Cardiac muscle cell (in vitro differentiated cells and primary cell): ENCODE measurements around the gene ADAMTS14. TPM values are rescaled to one million over a fixed set of nuclear protein-coding genes. Genes with fewer than 3 reads are reported as not detected.
A peak's percentile ranks its signal among the peaks of the same experiment; 100 is the strongest.

Experiments
- DNase-seq, 2 donors: peaks; one replicate each; pipeline versions ENCODE4 v3.0.0 to v3.0.0-alpha.2; 2010 to 2017; ENCODE audit warnings: low read depth in 1 of 2, low spot score in 1 of 2
- H3K27ac ChIP-seq: fragments of 200-600 bp; sonication (generic); 2 replicates; pipeline ENCODE4 v1.5.1; 2016
- H3K27me3 ChIP-seq: fragments of 200-600 bp; sonication (generic); 2 replicates; pipeline ENCODE4 v1.6.0; 2016; ENCODE audit warnings: control low read depth
- H3K36me3 ChIP-seq: fragments of 200-600 bp; sonication (generic); 2 replicates; pipeline ENCODE4 v1.5.1; 2016; ENCODE audit warnings: control low read depth
- H3K4me1 ChIP-seq: fragments of 200-600 bp; sonication (generic); 2 replicates; pipeline ENCODE4 v1.8.1; 2017; ENCODE audit warnings: low read depth, mild to moderate bottlenecking, mixed run types
- H3K4me3 ChIP-seq: fragments of 200-600 bp; sonication (generic); 2 replicates; pipeline ENCODE4 v1.5.1; 2016; ENCODE audit warnings: mild to moderate bottlenecking
- H3K9me3 ChIP-seq: fragments of 200-600 bp; sonication (generic); 2 replicates; pipeline ENCODE4 v1.5.1; 2017; ENCODE audit warnings: low read depth, mild to moderate bottlenecking, control low read depth
- polyA plus RNA-seq: library from polyadenylated mRNA; unstranded; fragments of >200 nt; fragmentation: Nextera tagmentation; extraction: Ambion mirVana; gene quantifications from 2 replicates; pipeline ENCODE4 v1.2.1, GENCODE V29; 2016
- total RNA-seq: library from RNA; depleted of rRNA; stranded (reverse); fragments of >200 nt; gene quantifications from 2 replicates; pipeline ENCODE4 v1.2.3, GENCODE V29; 2016
- TF ChIP-seq, protein P1 (sequence below): IDR thresholded peaks from 2 replicates; pipeline ENCODE4 v1.5.1; 2012; ENCODE audit warnings: low read depth, mild to moderate bottlenecking, low read length

ADAMTS14 gene
- total and polyA plus RNA-seq, 2 experiments from 2014 or later: 1.2 to 1.9 TPM

- H3K27me3 ChIP-seq: no peaks in the 10 kb centered on the region
- no peak overlapping the region for H3K4me3 ChIP-seq
- DNase-seq: peak in 1 of 2 donors; percentile 95
- H3K9me3 ChIP-seq: no peaks in the 10 kb centered on the region
- H3K36me3 ChIP-seq: no peaks in the 10 kb centered on the region
- H3K27ac ChIP-seq: no peak overlapping the region
- H3K4me1 ChIP-seq: peaks cover 6% of the 10 kb centered on the region
- TF ChIP-seq, protein P1, sequence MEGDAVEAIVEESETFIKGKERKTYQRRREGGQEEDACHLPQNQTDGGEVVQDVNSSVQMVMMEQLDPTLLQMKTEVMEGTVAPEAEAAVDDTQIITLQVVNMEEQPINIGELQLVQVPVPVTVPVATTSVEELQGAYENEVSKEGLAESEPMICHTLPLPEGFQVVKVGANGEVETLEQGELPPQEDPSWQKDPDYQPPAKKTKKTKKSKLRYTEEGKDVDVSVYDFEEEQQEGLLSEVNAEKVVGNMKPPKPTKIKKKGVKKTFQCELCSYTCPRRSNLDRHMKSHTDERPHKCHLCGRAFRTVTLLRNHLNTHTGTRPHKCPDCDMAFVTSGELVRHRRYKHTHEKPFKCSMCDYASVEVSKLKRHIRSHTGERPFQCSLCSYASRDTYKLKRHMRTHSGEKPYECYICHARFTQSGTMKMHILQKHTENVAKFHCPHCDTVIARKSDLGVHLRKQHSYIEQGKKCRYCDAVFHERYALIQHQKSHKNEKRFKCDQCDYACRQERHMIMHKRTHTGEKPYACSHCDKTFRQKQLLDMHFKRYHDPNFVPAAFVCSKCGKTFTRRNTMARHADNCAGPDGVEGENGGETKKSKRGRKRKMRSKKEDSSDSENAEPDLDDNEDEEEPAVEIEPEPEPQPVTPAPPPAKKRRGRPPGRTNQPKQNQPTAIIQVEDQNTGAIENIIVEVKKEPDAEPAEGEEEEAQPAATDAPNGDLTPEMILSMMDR: no peak
Observed at GRCh38 chr10:70656489-70656888, 15.8 kb upstream of the ADAMTS14 start.

- Histone ChIP-seq H3K9me3 (no peaks in the 10 kb centered on the region), H3K4me3 (no peak overlapping the region), H3K4me1 (peaks cover 6% of the 10 kb centered on the region), H3K27me3 (no peaks in the 10 kb centered on the region), H3K36me3 (no peaks in the 10 kb centered on the region), H3K27ac (no peak overlapping the region)
- TF ChIP-seq, protein P1: no peak
- no peak for DNase-seq
Observed at GRCh38 chr10:70657041-70657440, 15.3 kb upstream of the ADAMTS14 start.

DNA sequence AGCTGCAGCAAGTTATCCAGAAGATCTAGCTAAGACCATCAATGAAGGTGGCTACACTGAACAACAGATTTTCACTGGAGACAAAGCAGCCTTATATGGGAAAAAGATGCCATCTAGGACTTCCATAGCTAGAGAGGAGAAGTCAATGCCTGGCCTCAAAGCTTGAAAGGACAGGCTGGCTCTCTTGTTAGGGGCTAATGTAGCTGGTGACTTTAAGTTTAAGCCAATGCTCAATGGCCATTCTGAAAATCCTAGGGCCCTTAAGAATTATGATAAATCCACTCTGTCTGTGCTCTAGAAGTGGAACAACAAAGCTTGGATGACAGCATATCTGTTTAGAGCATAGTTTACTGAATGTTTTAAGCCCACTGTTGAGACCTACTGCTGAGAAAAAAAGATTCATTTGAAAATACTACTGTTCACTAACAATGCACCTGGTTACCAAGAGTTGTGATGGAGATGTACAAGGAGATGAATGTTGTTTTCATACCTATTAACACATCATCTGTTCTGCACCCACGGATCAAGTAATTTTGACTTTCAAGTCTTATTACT is 13.6 kb upstream of the ADAMTS14 start:
- TF ChIP-seq, protein P1: no peak
- no peak overlapping the region for H3K4me3 ChIP-seq
- H3K27me3 ChIP-seq: no peaks in the 10 kb centered on the region
- H3K27ac ChIP-seq: no peak overlapping the region
- DNase-seq: no peak
- no peaks in the 10 kb centered on the region for H3K4me1 ChIP-seq
- no peaks in the 10 kb centered on the region for H3K9me3 ChIP-seq
- no peaks in the 10 kb centered on the region for H3K36me3 ChIP-seq

- DNase-seq: no peak
- Histone ChIP-seq H3K4me1 (no peaks in the 10 kb centered on the region), H3K27ac (no peak overlapping the region), H3K27me3 (no peaks in the 10 kb centered on the region), H3K9me3 (no peaks in the 10 kb centered on the region), H3K36me3 (no peaks in the 10 kb centered on the region), H3K4me3 (no peak overlapping the region)
- TF ChIP-seq, protein P1: no peak
Observed at GRCh38 chr10:70659306-70659705, 13.0 kb upstream of the ADAMTS14 start.

- no peak overlapping the region for H3K27ac ChIP-seq
- H3K4me3 ChIP-seq: no peak overlapping the region
- no peaks in the 10 kb centered on the region for H3K27me3 ChIP-seq
- TF ChIP-seq, protein P1: no peak
- H3K4me1 ChIP-seq: no peaks in the 10 kb centered on the region
- H3K9me3 ChIP-seq: no peaks in the 10 kb centered on the region
- DNase-seq: no peak
- H3K36me3 ChIP-seq: no peaks in the 10 kb centered on the region
Observed at GRCh38 chr10:70660722-70661121, 11.6 kb upstream of the ADAMTS14 start.
